ENCODE results near the gene CTIF. TPM values are rescaled to one million over a fixed set of nuclear protein-coding genes. Genes with fewer than 3 reads are reported as not detected.

Gene CTIF
- total and polyA plus RNA-seq, 2 experiments from 2014 or later: 8.6 to 14.4 TPM

- H3K27ac Mint-ChIP-seq: no peak overlapping the region
- DNase-seq (ENCODE audit: low spot score): no peak
- peaks cover 16% of the 10 kb centered on the region for H3K4me1 Mint-ChIP-seq
- H3K9me2 ChIP-seq (ENCODE audit: insufficient read depth): no peaks in the 10 kb centered on the region
- no peak overlapping the region for H3K27ac ChIP-seq (ENCODE audit: low read depth)
- H3K4me3 Mint-ChIP-seq: no peak overlapping the region
- peaks cover 3% of the 10 kb centered on the region; the same call in 1 of the 2 replicates for H4K20me1 ChIP-seq (replicated peaks; ENCODE audit: insufficient read depth)
- H3K9me3 Mint-ChIP-seq: no peaks in the 10 kb centered on the region
- H2AFZ ChIP-seq: no peak overlapping the region
- no peak overlapping the region for H3K4me3 ChIP-seq
- no peak for ATAC-seq
- H3F3A ChIP-seq (replicated peaks; ENCODE audit: low read depth): no peaks in the 10 kb centered on the region
- TF ChIP-seq ZNF462 (CRISPR knock-in tag; IDR thresholded peaks at IDR 0.05) (no peak), REST (IDR thresholded peaks at IDR 0.05; ENCODE audit: unreplicated experiment) (no peak), ETS1 (IDR thresholded peaks at IDR 0.05) (no peak), JUNB (IDR thresholded peaks at IDR 0.05; ENCODE audit: unreplicated experiment) (no peak), STAT1 (IDR thresholded peaks at IDR 0.05; ENCODE audit: unreplicated experiment) (no peak), EZH2 (IDR thresholded peaks at IDR 0.05; ENCODE audit: low read depth, unreplicated experiment) (no peak)
- no peaks in the 10 kb centered on the region for H3K36me3 ChIP-seq (ENCODE audit: insufficient read depth)
- H3K27me3 Mint-ChIP-seq (ENCODE audit: insufficient read depth, low read depth, poor library complexity): peaks cover 3% of the 10 kb centered on the region
- no peaks in the 10 kb centered on the region for H3K36me3 Mint-ChIP-seq (ENCODE audit: low read depth)
- no peaks in the 10 kb centered on the region for H3K79me2 ChIP-seq (replicated peaks; ENCODE audit: insufficient read depth)
- H3K4me1 ChIP-seq (ENCODE audit: insufficient read depth): no peaks in the 10 kb centered on the region
- no peak overlapping the region for H3K4me2 ChIP-seq
- H3K27me3 ChIP-seq (ENCODE audit: insufficient read depth): no peaks in the 10 kb centered on the region
Measured at GRCh38 chr18:48597110-48597509, 58.3 kb downstream of the CTIF start.
